Measurements from ENCODE around the gene ZGPAT.

ZGPAT gene

GRCh38 chr20:63678667-63679465, 29.0 kb upstream of the ZGPAT start:
- DNase-seq: no peak

GRCh38 chr20:63679799-63680305, 28.0 kb upstream of the ZGPAT start:
- DNase-seq: no peak

- no peak for DNase-seq
These were observed 27.4 kb upstream of the ZGPAT start for GRCh38 chr20:63680427-63680826.

- DNase-seq: no peak
These were observed 26.8 kb upstream of the ZGPAT start for GRCh38 chr20:63680857-63681608.

GRCh38 chr20:63681609-63682142, 26.2 kb upstream of the ZGPAT start:
- no peak for DNase-seq

GRCh38 chr20:63682384-63683139, 25.3 kb upstream of the ZGPAT start:
- no peak for DNase-seq

- DNase-seq: no peak
These were observed 22.4 kb upstream of the ZGPAT start for GRCh38 chr20:63685269-63686026.

GRCh38 chr20:63686094-63686491, 21.7 kb upstream of the ZGPAT start:
- DNase-seq: no peak

GRCh38 chr20:63686492-63687321, 21.1 kb upstream of the ZGPAT start:
- no peak for DNase-seq

GRCh38 chr20:63687419-63688178, 20.2 kb upstream of the ZGPAT start:
- no peak for DNase-seq

GRCh38 chr20:63688228-63689045, 19.4 kb upstream of the ZGPAT start:
- no peak for DNase-seq

- no peak for DNase-seq
These were observed 18.5 kb upstream of the ZGPAT start for GRCh38 chr20:63689046-63690002.

- no peak for DNase-seq
These were observed 17.6 kb upstream of the ZGPAT start for GRCh38 chr20:63690003-63690897.

- no peak for DNase-seq
These were observed 16.7 kb upstream of the ZGPAT start for GRCh38 chr20:63690898-63691710.

- no peak for DNase-seq
These were observed 16.0 kb upstream of the ZGPAT start for GRCh38 chr20:63691711-63692435.
